Measurements from ENCODE around the gene GIGYF2. TPM values are rescaled to one million over a fixed set of nuclear protein-coding genes. Genes with fewer than 3 reads are reported as not detected.
"Not testable (repeated sequence)": the region's sequence is repeated elsewhere in the genome, so short reads cannot be mapped to it uniquely, and the experiment has no call there.

The GIGYF2 gene
- total RNA-seq, 1 experiment from 2014 or later = 55.3 TPM

DNA sequence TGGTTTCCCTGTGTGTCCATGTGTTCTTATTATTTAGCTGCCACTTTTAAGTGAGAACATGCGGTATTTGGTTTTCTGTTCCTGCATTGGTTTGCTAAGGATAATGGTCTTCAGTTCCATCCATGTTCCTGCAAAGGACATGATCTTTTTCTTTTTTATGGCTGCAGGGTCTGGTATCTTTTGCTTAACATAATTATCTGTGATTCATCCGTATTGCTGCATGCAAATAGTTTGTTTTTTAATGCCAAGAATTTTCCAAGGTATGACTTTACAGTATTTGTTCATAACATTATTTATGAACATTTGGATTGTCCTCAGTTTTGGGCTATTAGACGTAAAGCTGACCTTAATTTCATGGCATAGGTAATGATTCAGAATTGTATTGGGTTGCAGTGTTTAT, 17.8 kb downstream of the GIGYF2 start:
- Histone ChIP-seq H3K27ac (ENCODE audit: insufficient read length, low read depth, low read length) (no peak overlapping the region), H2BK5ac (ENCODE audit: insufficient read length, low read length) (no peak overlapping the region), H3K9ac (ENCODE audit: extremely low read depth, insufficient read length, low read length) (no peak overlapping the region), H3K4me1 (ENCODE audit: insufficient read depth, low read length) (no peaks in the 10 kb centered on the region), H2BK20ac (ENCODE audit: low read depth, low read length, poor library complexity, severe bottlenecking) (no peak overlapping the region), H3K23me2 (ENCODE audit: insufficient read length, low read depth, low read length, poor library complexity, severe bottlenecking) (no peaks in the 10 kb centered on the region), H4K8ac (replicated peaks; ENCODE audit: insufficient read length, low read depth, low read length) (no peak overlapping the region), H3K79me1 (ENCODE audit: insufficient read depth, low read depth, low read length, poor library complexity, severe bottlenecking) (peaks cover 5% of the 10 kb centered on the region), H2BK120ac (ENCODE audit: low read depth, low read length, poor library complexity, severe bottlenecking) (no peak overlapping the region), H3K23ac (ENCODE audit: insufficient read length, low read depth, low read length) (no peak overlapping the region), H2BK15ac (ENCODE audit: low read depth, low read length) (no peak overlapping the region), H3K14ac (ENCODE audit: insufficient read depth, low read length) (no peak overlapping the region), H3K56ac (ENCODE audit: insufficient read length, low read depth, low read length) (no peak overlapping the region), H2AK5ac (ENCODE audit: insufficient read length, low read length) (no peak overlapping the region), H3K27me3 (ENCODE audit: insufficient read depth, low read length) (no peaks in the 10 kb centered on the region), H3T11ph (ENCODE audit: low read length) (no peak overlapping the region), H3K9me3 (ENCODE audit: control insufficient read depth, low read depth, low read length) (no peaks in the 10 kb centered on the region), H4K91ac (ENCODE audit: insufficient read length, low read depth, low read length) (no peak overlapping the region), H3K18ac (ENCODE audit: insufficient read length, low read depth, low read length) (no peak overlapping the region), H3K4ac (ENCODE audit: low read depth, low read length) (no peak overlapping the region), H2AFZ (ENCODE audit: low read length) (no peak overlapping the region), H4K5ac (ENCODE audit: insufficient read length, low read depth, low read length) (no peak overlapping the region), H3K79me2 (ENCODE audit: insufficient read depth, low read length) (peaks cover 5% of the 10 kb centered on the region; the same call in 1 of the 2 replicates), H3K4me2 (ENCODE audit: insufficient read depth, insufficient read length, low read length) (no peak overlapping the region), H2BK12ac (ENCODE audit: insufficient read length, low read depth, low read length) (no peak overlapping the region), H4K20me1 (ENCODE audit: control insufficient read depth, insufficient read depth, insufficient read length) (no peaks in the 10 kb centered on the region)
- Mint-ChIP-seq H3K4me3 (no peak overlapping the region), H3K9me3 (no peaks in the 10 kb centered on the region; a peak in 2 of 5 replicates), H3K27ac (0 out of 7 replicates have a peak overlapping the region, but pooled peaks of 1 of the 3 experiments have one; percentile 7), H3K36me3 (ENCODE audit: insufficient read depth in 1 of 3, low read depth in 3 of 3) (peaks cover 7 to 44% (median 24%) of the 10 kb centered on the region in 3 experiments), H3K27me3 (ENCODE audit: low read depth) (no peaks in the 10 kb centered on the region), H3K4me1 (no peaks in the 10 kb centered on the region)
- no peak for DNase-seq
- WGBS (ENCODE audit: extremely low coverage, insufficient read length, low lambda C conversion rate) = no CpG with 5 or more reads among the region's 3 CpGs
- no peak for TF ChIP-seq CTCF (conservative IDR thresholded peaks at IDR 0.05)

GRCh38 chr2:232720056-232720455, 22.9 kb downstream of the GIGYF2 start:
- not testable (repeated sequence) for H3K9ac ChIP-seq (ENCODE audit: extremely low read depth, insufficient read length, low read length); H3K4me2 ChIP-seq (ENCODE audit: insufficient read depth, insufficient read length, low read length); H3K23ac ChIP-seq (ENCODE audit: insufficient read length, low read depth, low read length); H3K56ac ChIP-seq (ENCODE audit: insufficient read length, low read depth, low read length); H2BK15ac ChIP-seq (ENCODE audit: low read depth, low read length); H3K79me1 ChIP-seq (ENCODE audit: insufficient read depth, low read depth, low read length, poor library complexity, severe bottlenecking); H3K23me2 ChIP-seq (ENCODE audit: insufficient read length, low read depth, low read length, poor library complexity, severe bottlenecking); H4K5ac ChIP-seq (ENCODE audit: insufficient read length, low read depth, low read length); H3K4me1 Mint-ChIP-seq; H3K79me2 ChIP-seq (ENCODE audit: insufficient read depth, low read length); H3K14ac ChIP-seq (ENCODE audit: insufficient read depth, low read length); H2AK5ac ChIP-seq (ENCODE audit: insufficient read length, low read length); H2BK12ac ChIP-seq (ENCODE audit: insufficient read length, low read depth, low read length); H3T11ph ChIP-seq (ENCODE audit: low read length); H2BK20ac ChIP-seq (ENCODE audit: low read depth, low read length, poor library complexity, severe bottlenecking); H3K27ac ChIP-seq (ENCODE audit: insufficient read length, low read depth, low read length); H3K4me3 Mint-ChIP-seq; H3K9me3 ChIP-seq (ENCODE audit: control insufficient read depth, low read depth, low read length); H2BK5ac ChIP-seq (ENCODE audit: insufficient read length, low read length); H2AFZ ChIP-seq (ENCODE audit: low read length); H3K18ac ChIP-seq (ENCODE audit: insufficient read length, low read depth, low read length); H2BK120ac ChIP-seq (ENCODE audit: low read depth, low read length, poor library complexity, severe bottlenecking); H3K9me3 Mint-ChIP-seq; H3K4me1 ChIP-seq (ENCODE audit: insufficient read depth, low read length); H4K20me1 ChIP-seq (ENCODE audit: control insufficient read depth, insufficient read depth, insufficient read length); H3K27me3 ChIP-seq (ENCODE audit: insufficient read depth, low read length); H4K8ac ChIP-seq (replicated peaks; ENCODE audit: insufficient read length, low read depth, low read length); H3K4ac ChIP-seq (ENCODE audit: low read depth, low read length); DNase-seq; H3K27ac Mint-ChIP-seq; H3K27me3 Mint-ChIP-seq (ENCODE audit: low read depth); H4K91ac ChIP-seq (ENCODE audit: insufficient read length, low read depth, low read length)
- H3K36me3 Mint-ChIP-seq (ENCODE audit: insufficient read depth in 1 of 3, low read depth in 3 of 3) = peaks cover 9 to 43% (median 27%) of the 10 kb centered on the region in 3 experiments

Data from H9 (cell line).